Neuronal stem cell (in vitro differentiated cells): ENCODE measurements around the gene PDZD4.

Experiments
- DNase-seq: peaks from one replicate; pipeline ENCODE4 v3.0.0-alpha.2; 2013; ENCODE audit warnings: low spot score
- H2AFZ ChIP-seq: one replicate; pipeline ENCODE4 v1.6.1; 2013; ENCODE audit warnings: mild to moderate bottlenecking, low read length, inconsistent platforms
- H2AK5ac ChIP-seq: 2 replicates; pipeline ENCODE4 v1.6.1; 2013; ENCODE audit warnings: low read depth, mild to moderate bottlenecking, inconsistent platforms, low read length, moderate library complexity, mixed read lengths
- H2BK120ac ChIP-seq: 2 replicates; pipeline ENCODE4 v1.6.1; 2013; ENCODE audit warnings: low read depth, mild to moderate bottlenecking, inconsistent platforms, low read length, moderate library complexity, mixed read lengths
- H2BK12ac ChIP-seq: one replicate; pipeline ENCODE4 v1.6.1; 2013; ENCODE audit warnings: low read length, inconsistent platforms
- H2BK15ac ChIP-seq: 2 replicates; pipeline ENCODE4 v1.6.1; 2013; ENCODE audit warnings: mild to moderate bottlenecking, low read length, inconsistent platforms, mixed read lengths
- H2BK5ac ChIP-seq: one replicate; pipeline ENCODE4 v1.6.1; 2013; ENCODE audit warnings: inconsistent platforms, mild to moderate bottlenecking, low read length, moderate library complexity
- H3K14ac ChIP-seq: one replicate; pipeline ENCODE4 v1.6.1; 2013; ENCODE audit warnings: low read length, inconsistent platforms
- H3K18ac ChIP-seq: 2 replicates; pipeline ENCODE4 v1.6.1; 2013; ENCODE audit warnings: low read length, inconsistent platforms
- H3K23ac ChIP-seq: 2 replicates; pipeline ENCODE4 v1.6.1; 2013; ENCODE audit warnings: low read depth, mild to moderate bottlenecking, mixed read lengths, low read length, inconsistent platforms; ENCODE audit not compliant: poor library complexity
- H3K27ac ChIP-seq: replicated peaks from 3 replicates; pipeline ENCODE4 v1.5.1; 2013; ENCODE audit warnings: low read length, inconsistent platforms
- H3K27me3 ChIP-seq, 3 experiments: 2 replicates each; pipeline ENCODE4 v1.6.1; 2013; ENCODE audit warnings: low read length in 3 of 3, mild to moderate bottlenecking in 2 of 3, inconsistent platforms in 1 of 3, low read depth in 1 of 3, mixed read lengths in 1 of 3, moderate library complexity in 1 of 3; ENCODE audit not compliant: control insufficient read depth in 3 of 3, insufficient read depth in 3 of 3
- H3K36me3 ChIP-seq, 2 donors: replicated peaks in 1 of 2; 2 replicates each; pipeline ENCODE4 v1.6.1; 2013; ENCODE audit warnings: low read length in 2 of 2; ENCODE audit not compliant: control insufficient read depth in 2 of 2, insufficient read depth in 2 of 2
- H3K4ac ChIP-seq: 2 replicates; pipeline ENCODE4 v1.6.1; 2013; ENCODE audit warnings: inconsistent platforms, mild to moderate bottlenecking, low read length, moderate library complexity
- H3K4me1 ChIP-seq, 2 donors: 1 replicate in 1 of 2; 2 replicates in 1 of 2; pipeline ENCODE4 v1.6.1; 2013; ENCODE audit warnings: low read length in 2 of 2, low read depth in 1 of 2; ENCODE audit not compliant: control insufficient read depth in 2 of 2, insufficient read depth in 1 of 2
- H3K4me2 ChIP-seq: one replicate; pipeline ENCODE4 v1.6.1; 2013; ENCODE audit warnings: mild to moderate bottlenecking, low read length, inconsistent platforms; ENCODE audit not compliant: insufficient read depth, poor library complexity, severe bottlenecking
- H3K4me3 ChIP-seq, 2 donors: 2 replicates each; pipeline ENCODE4 v1.5.1; 2013; ENCODE audit warnings: low read length in 2 of 2, mild to moderate bottlenecking in 2 of 2, inconsistent platforms in 1 of 2, moderate library complexity in 1 of 2
- H3K79me1 ChIP-seq: one replicate; pipeline ENCODE4 v1.6.1; 2013; ENCODE audit warnings: low read depth, mild to moderate bottlenecking, inconsistent platforms, low read length, moderate library complexity
- H3K9ac ChIP-seq: one replicate; pipeline ENCODE4 v1.6.1; 2013; ENCODE audit warnings: mild to moderate bottlenecking, low read depth, low read length, inconsistent platforms; ENCODE audit not compliant: poor library complexity
- H3K9me3 ChIP-seq, 2 donors: replicated peaks in 1 of 2; 2 replicates each; pipeline versions ENCODE3 to v1.6.1; 2013; ENCODE audit warnings: low read length in 2 of 2, mild to moderate bottlenecking in 2 of 2, inconsistent platforms in 1 of 2, low read depth in 1 of 2, mixed read lengths in 1 of 2, moderate library complexity in 1 of 2; ENCODE audit not compliant: control insufficient read depth in 2 of 2, insufficient read depth in 1 of 2
- H4K8ac ChIP-seq: one replicate; pipeline ENCODE4 v1.6.1; 2013; ENCODE audit warnings: low read depth, mild to moderate bottlenecking, inconsistent platforms, low read length, moderate library complexity
- H4K91ac ChIP-seq: one replicate; pipeline ENCODE4 v1.6.1; 2013; ENCODE audit warnings: low read length, low read depth, mild to moderate bottlenecking, inconsistent platforms; ENCODE audit not compliant: poor library complexity
- WGBS, 2 donors: extraction: QIAGEN DNeasy Blood & Tissue Kit; methylation state at CpG; one replicate each; pipeline ENCODE4 v1.1.7; 2013; ENCODE audit warnings: missing lambda C conversion rate in 2 of 2, mixed read lengths in 1 of 2; ENCODE audit not compliant: insufficient read length in 2 of 2, insufficient replicate concordance in 1 of 2; ENCODE audit errors: extremely low coverage in 2 of 2; 5-methylcytosine and 5-hydroxymethylcytosine counted together

Gene PDZD4

GRCh38 chrX:153861733-153862310 lies 31.5 kb upstream of the PDZD4 start:
- no peak overlapping the region for H3K14ac ChIP-seq
- H3K9ac ChIP-seq: no peak overlapping the region
- WGBS, 2 donors: no CpG with 5 or more reads among the region's 21 CpGs
- no peak overlapping the region for H4K8ac ChIP-seq
- H3K4me2 ChIP-seq: no peak overlapping the region
- no peak overlapping the region for H2AFZ ChIP-seq
- DNase-seq: no peak
- H3K27me3 ChIP-seq: peaks cover 0 to 24% (median 0%) of the 10 kb centered on the region in 3 experiments
- H3K4me1 ChIP-seq: peaks cover 0 to 10% of the 10 kb centered on the region in 2 donors
- no peak overlapping the region for H3K18ac ChIP-seq
- H2AK5ac ChIP-seq: no peak overlapping the region
- H3K36me3 ChIP-seq: peaks cover 0 to 22% of the 10 kb centered on the region in 2 donors
- no peak overlapping the region for H2BK120ac ChIP-seq
- no peak overlapping the region for H3K23ac ChIP-seq
- no peak overlapping the region for H2BK12ac ChIP-seq
- no peak overlapping the region for H3K4ac ChIP-seq
- H2BK5ac ChIP-seq: no peak overlapping the region
- H4K91ac ChIP-seq: no peak overlapping the region
- no peaks in the 10 kb centered on the region for H3K79me1 ChIP-seq
- H3K27ac ChIP-seq: no peak overlapping the region
- no peaks in the 10 kb centered on the region for H3K9me3 ChIP-seq
- H3K4me3 ChIP-seq: no peak overlapping the region
- no peak overlapping the region for H2BK15ac ChIP-seq

DNA sequence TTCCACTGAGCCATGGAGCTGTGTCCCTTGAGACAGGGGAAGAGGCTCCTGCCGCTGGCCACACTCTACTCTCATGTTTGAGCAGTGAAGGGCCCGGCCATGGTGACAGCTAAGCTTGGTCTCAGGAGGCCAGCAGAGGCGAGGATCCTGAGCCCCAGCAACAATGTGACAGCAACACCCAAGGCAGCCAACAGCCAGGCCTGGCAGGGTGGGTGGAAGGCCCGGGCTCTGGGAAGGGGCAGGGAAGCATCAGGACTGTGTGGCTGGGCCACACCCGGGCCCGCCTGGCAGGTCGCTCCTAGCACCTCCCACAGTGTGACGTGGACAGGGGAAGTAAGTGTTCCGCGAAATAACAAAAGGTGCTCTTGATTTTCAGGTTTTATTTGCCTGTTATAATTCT lies 30.8 kb upstream of the PDZD4 start:
- Histone ChIP-seq H2AFZ (no peak overlapping the region), H3K23ac (no peak overlapping the region), H2AK5ac (no peak overlapping the region), H4K8ac (no peak overlapping the region), H3K18ac (no peak overlapping the region), H3K9ac (no peak overlapping the region), H3K27ac (no peak overlapping the region), H4K91ac (no peak overlapping the region), H3K4ac (no peak overlapping the region), H3K4me2 (no peak overlapping the region), H3K9me3 (no peaks in the 10 kb centered on the region), H3K79me1 (no peaks in the 10 kb centered on the region), H3K4me1 (peaks cover 0 to 10% of the 10 kb centered on the region in 2 donors), H2BK12ac (no peak overlapping the region), H2BK5ac (no peak overlapping the region), H3K36me3 (peaks cover 0 to 15% of the 10 kb centered on the region in 2 donors), H3K14ac (no peak overlapping the region), H2BK15ac (no peak overlapping the region), H2BK120ac (no peak overlapping the region), H3K27me3 (peaks cover 0 to 30% (median 0%) of the 10 kb centered on the region in 3 experiments), H3K4me3 (no peak overlapping the region)
- no peak for DNase-seq
- WGBS, 2 donors: no CpG with 5 or more reads among the region's 10 CpGs

DNA sequence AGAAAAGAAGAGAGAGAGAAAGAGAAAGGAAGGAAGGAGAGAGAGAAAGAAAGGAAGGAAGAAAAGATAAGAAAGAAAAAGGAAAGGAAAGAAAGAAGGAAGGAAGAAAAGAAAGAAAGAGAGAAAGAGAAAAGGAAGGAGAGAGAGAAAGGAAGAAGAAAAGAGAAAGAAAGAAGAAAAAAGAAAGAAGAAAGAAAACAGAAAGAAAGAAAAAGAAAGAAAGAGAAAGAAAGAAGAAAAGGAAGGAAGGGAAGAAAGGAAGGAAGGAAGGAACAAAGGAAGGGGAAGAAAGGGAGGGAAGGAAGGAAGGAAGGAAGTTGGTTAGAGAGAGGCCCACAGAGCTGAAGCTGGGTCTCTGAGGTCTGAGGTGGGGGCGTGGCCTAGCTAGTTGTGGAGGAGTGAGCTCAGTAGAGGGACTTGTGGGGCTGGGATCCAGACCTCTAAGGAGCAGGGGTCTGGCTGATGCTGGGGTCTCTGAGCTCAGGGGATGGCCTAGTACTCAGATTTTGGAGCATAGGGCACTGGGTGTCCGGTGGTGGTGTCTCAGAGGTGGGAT lies 27.1 kb upstream of the PDZD4 start:
- H2BK120ac ChIP-seq: no peak overlapping the region
- peaks cover 0 to 39% (median 0%) of the 10 kb centered on the region in 3 experiments for H3K27me3 ChIP-seq
- no peaks in the 10 kb centered on the region for H3K9me3 ChIP-seq
- WGBS, 2 donors: no CpG with 5 or more reads among the region's 2 CpGs
- H2AK5ac ChIP-seq: no peak overlapping the region
- DNase-seq: no peak
- H2BK15ac ChIP-seq: no peak overlapping the region
- no peak overlapping the region for H3K4me2 ChIP-seq
- H3K36me3 ChIP-seq: peaks cover 0 to under 1% of the 10 kb centered on the region in 2 donors
- no peak overlapping the region for H2BK12ac ChIP-seq
- H2AFZ ChIP-seq: no peak overlapping the region
- no peak overlapping the region for H4K8ac ChIP-seq
- no peak overlapping the region for H3K18ac ChIP-seq
- H3K23ac ChIP-seq: no peak overlapping the region
- no peak overlapping the region for H3K27ac ChIP-seq
- no peak overlapping the region for H2BK5ac ChIP-seq
- no peak overlapping the region for H3K4ac ChIP-seq
- no peak overlapping the region for H3K9ac ChIP-seq
- H3K4me1 ChIP-seq: peaks cover 0 to under 1% of the 10 kb centered on the region in 2 donors
- H3K14ac ChIP-seq: no peak overlapping the region
- H3K79me1 ChIP-seq: no peaks in the 10 kb centered on the region
- no peak overlapping the region for H3K4me3 ChIP-seq
- H4K91ac ChIP-seq: no peak overlapping the region

GRCh38 chrX:153854702-153855101 lies 24.4 kb upstream of the PDZD4 start:
- H3K14ac ChIP-seq: no peak overlapping the region
- peaks cover 0 to 43% (median 0%) of the 10 kb centered on the region in 3 experiments for H3K27me3 ChIP-seq
- H3K23ac ChIP-seq: no peak overlapping the region
- H2BK120ac ChIP-seq: no peak overlapping the region
- no peak overlapping the region for H2AFZ ChIP-seq
- H2BK15ac ChIP-seq: no peak overlapping the region
- no peaks in the 10 kb centered on the region for H3K36me3 ChIP-seq
- H2BK5ac ChIP-seq: no peak overlapping the region
- H3K4me3 ChIP-seq: no peak overlapping the region
- no peak overlapping the region for H4K8ac ChIP-seq
- H3K79me1 ChIP-seq: no peaks in the 10 kb centered on the region
- no peak for DNase-seq
- no peaks in the 10 kb centered on the region for H3K9me3 ChIP-seq
- H3K4ac ChIP-seq: no peak overlapping the region
- WGBS, 2 donors: no CpG with 5 or more reads among the region's 9 CpGs
- no peak overlapping the region for H4K91ac ChIP-seq
- H3K18ac ChIP-seq: no peak overlapping the region
- H2BK12ac ChIP-seq: no peak overlapping the region
- no peak overlapping the region for H3K4me2 ChIP-seq
- no peak overlapping the region for H2AK5ac ChIP-seq
- no peak overlapping the region for H3K27ac ChIP-seq
- no peaks in the 10 kb centered on the region for H3K4me1 ChIP-seq
- H3K9ac ChIP-seq: no peak overlapping the region
